Urinary bladder (tissue), 4 donors: ENCODE results near the gene CHRNG. TPM values are rescaled to one million over a fixed set of nuclear protein-coding genes. Genes with fewer than 3 reads are reported as not detected.
"Not testable (repeated sequence)": the region's sequence is repeated elsewhere in the genome, so short reads cannot be mapped to it uniquely, and the experiment has no call there.

Experiments used
- DNase-seq: peaks from one replicate; pipeline ENCODE4 v3.0.0-alpha.2; 2015; ENCODE audit errors: extremely low spot score
- H3K27ac ChIP-seq: one replicate; pipeline ENCODE4 v1.5.1; 2013; ENCODE audit warnings: low read depth, mild to moderate bottlenecking, moderate library complexity
- H3K36me3 ChIP-seq: one replicate; pipeline ENCODE4 v1.6.1; 2013; ENCODE audit warnings: mild to moderate bottlenecking, moderate library complexity; ENCODE audit not compliant: insufficient read depth
- H3K4me1 ChIP-seq: one replicate; pipeline ENCODE4 v1.6.1; 2013; ENCODE audit warnings: mild to moderate bottlenecking, moderate library complexity; ENCODE audit not compliant: insufficient read depth
- H3K4me3 ChIP-seq: one replicate; pipeline ENCODE4 v1.5.1; 2013; ENCODE audit warnings: low read depth, low read length
- WGBS: extraction: QIAGEN DNeasy Blood & Tissue Kit; methylation state at CpG from one replicate; pipeline ENCODE4 v1.1.7; 2013; 5-methylcytosine and 5-hydroxymethylcytosine counted together
- polyA plus RNA-seq: library from polyadenylated mRNA; stranded (reverse); fragments of 200-250 nt; gene quantifications from one replicate; pipeline ENCODE4 v1.2.3, GENCODE V29; 2013
- total RNA-seq: library from RNA; depleted of rRNA; stranded (reverse); fragments of >200 nt; gene quantifications from one replicate; pipeline ENCODE4 v1.2.3, GENCODE V29; 2014
- donor health status: healthy with polysubstance abuse.
- donor health status: healthy.

The CHRNG gene
- total and polyA plus RNA-seq, 2 donors: 3.5 TPM; not detected in 1

DNA sequence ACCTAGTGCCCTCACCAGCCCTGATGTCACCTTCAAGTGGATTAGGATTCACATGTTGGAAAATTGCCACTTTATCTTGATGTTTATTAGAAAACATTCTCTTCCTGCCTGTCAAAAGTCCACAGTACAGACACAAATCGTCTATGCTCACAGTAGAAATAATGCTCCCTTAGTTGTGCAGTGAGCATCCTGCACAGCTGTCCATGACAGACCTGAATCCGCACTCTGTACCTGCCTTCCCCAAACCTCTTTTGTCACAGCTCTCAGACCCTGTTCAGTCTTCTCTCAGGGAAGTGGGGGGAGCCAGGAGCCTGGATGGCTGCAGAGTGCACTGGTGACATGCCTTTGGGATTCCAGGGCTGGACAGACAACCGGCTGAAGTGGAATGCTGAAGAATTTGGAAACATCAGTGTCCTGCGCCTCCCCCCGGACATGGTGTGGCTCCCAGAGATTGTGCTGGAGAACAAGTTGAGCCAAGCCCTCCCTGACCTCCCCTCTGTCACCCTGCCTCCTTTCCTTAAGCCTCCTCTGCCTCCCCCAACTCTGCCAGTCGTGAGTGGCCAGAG is 11.5 kb upstream of the CHRNG start:
- H3K36me3 ChIP-seq: no peaks in the 10 kb centered on the region
- H3K4me1 ChIP-seq: no peaks in the 10 kb centered on the region
- no peak overlapping the region for H3K4me3 ChIP-seq
- WGBS: 74% methylated on average over 6 of the region's 6 CpGs
- DNase-seq: no peak
- no peak overlapping the region for H3K27ac ChIP-seq

GRCh38 chr2:232528746-232529460 is 10.6 kb upstream of the CHRNG start:
- WGBS: 79% methylated on average over 11 of the region's 11 CpGs
- Histone ChIP-seq H3K4me3 (no peak overlapping the region), H3K36me3 (no peaks in the 10 kb centered on the region), H3K4me1 (no peaks in the 10 kb centered on the region), H3K27ac (no peak overlapping the region)
- DNase-seq: no peak

DNA sequence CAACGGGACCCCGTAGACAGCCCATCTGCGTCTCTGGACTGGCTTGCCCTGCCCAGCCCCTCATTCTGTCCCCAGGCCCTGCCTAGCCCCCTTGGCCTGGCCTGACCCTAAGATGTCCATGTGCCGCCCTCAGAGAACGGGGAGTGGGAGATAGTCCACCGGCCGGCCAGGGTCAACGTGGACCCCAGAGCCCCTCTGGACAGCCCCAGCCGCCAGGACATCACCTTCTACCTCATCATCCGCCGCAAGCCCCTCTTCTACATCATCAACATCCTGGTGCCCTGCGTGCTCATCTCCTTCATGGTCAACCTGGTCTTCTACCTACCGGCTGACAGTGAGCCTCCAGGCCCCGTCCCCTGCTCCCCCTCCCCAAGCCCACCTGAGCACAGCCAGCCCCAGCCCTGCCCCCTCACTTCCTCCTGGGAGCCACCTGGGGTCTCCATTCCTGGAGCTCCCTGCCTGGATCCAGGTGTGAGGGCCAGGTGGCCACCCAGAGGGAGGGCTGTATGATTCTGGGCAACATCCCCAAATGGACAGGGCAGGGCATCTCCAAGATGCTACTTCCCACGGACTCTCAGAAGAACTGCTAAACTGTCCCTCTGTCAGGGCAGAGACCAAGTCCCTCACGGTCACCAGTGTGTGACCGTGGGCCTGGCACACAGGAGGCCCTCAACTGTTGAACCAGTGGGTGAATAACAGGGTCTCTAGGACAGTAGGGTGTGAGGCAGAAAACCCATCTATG is 9.5 kb upstream of the CHRNG start:
- H3K27ac ChIP-seq: no peak overlapping the region
- no peaks in the 10 kb centered on the region for H3K36me3 ChIP-seq
- H3K4me1 ChIP-seq: no peaks in the 10 kb centered on the region
- no peak overlapping the region for H3K4me3 ChIP-seq
- 88% methylated on average over 17 of the region's 17 CpGs for WGBS
- DNase-seq: no peak

- Histone ChIP-seq H3K36me3 (no peaks in the 10 kb centered on the region), H3K27ac (no peak overlapping the region), H3K4me3 (no peak overlapping the region), H3K4me1 (no peaks in the 10 kb centered on the region)
- 78% methylated on average over 9 of the region's 9 CpGs for WGBS
- no peak for DNase-seq
Measured at GRCh38 chr2:232530626-232531260, 8.7 kb upstream of the CHRNG start.

GRCh38 chr2:232532419-232532818 is 7.1 kb upstream of the CHRNG start:
- DNase-seq: no peak
- Histone ChIP-seq H3K27ac (no peak overlapping the region), H3K4me3 (no peak overlapping the region), H3K4me1 (no peaks in the 10 kb centered on the region), H3K36me3 (no peaks in the 10 kb centered on the region)
- 45% methylated on average over 9 of the region's 9 CpGs for WGBS

DNA sequence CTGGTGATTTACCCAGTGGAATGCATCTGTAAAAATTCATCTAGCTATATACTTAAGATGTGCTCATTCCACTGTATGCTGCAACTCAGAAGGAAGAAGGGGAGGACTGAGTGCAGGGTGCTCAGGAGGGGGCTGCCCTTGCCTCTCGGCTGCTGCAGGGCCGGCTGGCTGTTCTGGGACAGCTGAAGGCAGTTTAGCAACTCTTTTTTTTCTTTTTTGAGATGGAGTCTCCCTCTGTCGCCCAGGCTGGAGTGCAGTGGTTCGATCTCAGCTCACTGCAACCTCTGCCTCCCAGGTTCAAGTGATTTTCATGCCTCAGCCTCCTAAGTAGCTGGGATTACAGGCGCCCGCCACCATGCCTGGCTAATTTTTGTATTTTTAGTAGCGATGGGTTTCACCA is 6.7 kb upstream of the CHRNG start:
- not testable (repeated sequence) for H3K4me1 ChIP-seq, DNase-seq, H3K27ac ChIP-seq, H3K36me3 ChIP-seq, H3K4me3 ChIP-seq
- 78% methylated on average over 7 of the region's 7 CpGs for WGBS

DNA sequence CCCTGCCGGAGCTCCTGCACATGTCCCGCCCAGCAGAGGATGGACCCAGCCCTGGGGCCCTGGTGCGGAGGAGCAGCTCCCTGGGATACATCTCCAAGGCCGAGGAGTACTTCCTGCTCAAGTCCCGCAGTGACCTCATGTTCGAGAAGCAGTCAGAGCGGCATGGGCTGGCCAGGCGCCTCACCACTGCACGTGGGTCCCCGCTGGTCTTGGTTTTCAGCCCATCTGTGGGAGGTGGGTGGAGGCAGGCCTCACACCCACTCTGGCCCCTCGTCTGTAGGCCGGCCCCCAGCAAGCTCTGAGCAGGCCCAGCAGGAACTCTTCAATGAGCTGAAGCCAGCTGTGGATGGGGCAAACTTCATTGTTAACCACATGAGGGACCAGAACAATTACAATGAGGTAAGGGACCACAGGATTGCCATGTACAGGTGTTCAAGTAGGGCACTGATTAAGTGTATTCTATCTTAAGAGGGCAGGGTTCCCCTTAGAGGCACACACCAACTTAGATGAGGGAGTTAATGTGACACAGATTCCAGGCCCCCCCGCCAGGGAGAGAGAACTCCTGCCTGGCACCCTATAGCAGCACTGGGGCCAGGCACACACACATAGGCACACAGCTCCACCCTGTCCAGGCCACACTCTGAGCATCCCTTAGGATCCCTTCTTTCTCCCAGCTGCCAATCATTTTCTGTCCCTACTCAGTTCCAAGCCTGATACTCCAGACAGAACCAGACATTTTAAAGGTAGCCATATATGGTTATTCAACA is 5.4 kb upstream of the CHRNG start:
- WGBS: 71% methylated on average over 13 of the region's 13 CpGs
- H3K4me3 ChIP-seq: no peak overlapping the region
- no peak for DNase-seq
- no peaks in the 10 kb centered on the region for H3K36me3 ChIP-seq
- no peak overlapping the region for H3K27ac ChIP-seq
- H3K4me1 ChIP-seq: no peaks in the 10 kb centered on the region

DNA sequence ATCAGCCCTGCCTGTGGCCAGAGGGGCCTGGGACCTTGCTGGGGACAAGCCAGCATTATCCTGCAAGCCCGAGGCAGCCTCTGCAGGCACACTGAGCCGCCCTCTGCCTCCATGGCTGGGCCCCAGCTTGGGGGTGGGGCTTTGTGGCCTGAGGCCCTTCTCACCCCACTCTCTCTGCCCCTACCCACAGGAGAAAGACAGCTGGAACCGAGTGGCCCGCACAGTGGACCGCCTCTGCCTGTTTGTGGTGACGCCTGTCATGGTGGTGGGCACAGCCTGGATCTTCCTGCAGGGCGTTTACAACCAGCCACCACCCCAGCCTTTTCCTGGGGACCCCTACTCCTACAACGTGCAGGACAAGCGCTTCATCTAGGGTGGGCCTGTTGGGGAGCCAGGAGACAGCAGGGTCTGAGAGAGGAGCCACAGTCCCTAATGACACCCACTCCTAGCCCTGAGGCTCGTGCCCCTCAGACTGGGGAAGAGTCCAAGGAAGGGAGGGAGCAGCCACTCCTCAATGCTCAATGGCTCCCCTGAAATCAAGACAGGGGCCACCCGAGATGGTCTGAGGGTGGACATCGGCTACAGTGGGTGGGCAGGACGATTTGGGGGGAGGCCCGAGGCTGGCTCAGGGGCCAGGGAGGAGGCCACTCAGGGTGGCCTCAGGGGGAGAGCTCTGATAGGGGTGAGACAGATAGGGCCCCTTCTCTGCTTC is 4.4 kb upstream of the CHRNG start:
- Histone ChIP-seq H3K36me3 (no peaks in the 10 kb centered on the region), H3K4me3 (no peak overlapping the region), H3K27ac (no peak overlapping the region), H3K4me1 (no peaks in the 10 kb centered on the region)
- WGBS: 73% methylated on average over 14 of the region's 14 CpGs
- no peak for DNase-seq

- no peak for DNase-seq
- Histone ChIP-seq H3K4me3 (no peak overlapping the region), H3K36me3 (no peaks in the 10 kb centered on the region), H3K4me1 (no peaks in the 10 kb centered on the region), H3K27ac (no peak overlapping the region)
- WGBS: 90% methylated on average over 5 of the region's 5 CpGs
Measured at GRCh38 chr2:232535761-232536530, 3.5 kb upstream of the CHRNG start.

- DNase-seq: no peak
- 67% methylated on average over 5 of the region's 5 CpGs for whole genome bisulfite sequencing
- Histone ChIP-seq H3K4me1 (no peaks in the 10 kb centered on the region), H3K27ac (no peak overlapping the region), H3K36me3 (no peaks in the 10 kb centered on the region), H3K4me3 (no peak overlapping the region)
Measured at GRCh38 chr2:232537079-232537478, 2.4 kb upstream of the CHRNG start.

- WGBS: 87% methylated on average over 4 of the region's 4 CpGs
- no peak for DNase-seq
- Histone ChIP-seq H3K4me3 (no peak overlapping the region), H3K27ac (no peak overlapping the region), H3K4me1 (no peaks in the 10 kb centered on the region), H3K36me3 (no peaks in the 10 kb centered on the region)
Measured at GRCh38 chr2:232537499-232537898, 2.0 kb upstream of the CHRNG start.

DNA sequence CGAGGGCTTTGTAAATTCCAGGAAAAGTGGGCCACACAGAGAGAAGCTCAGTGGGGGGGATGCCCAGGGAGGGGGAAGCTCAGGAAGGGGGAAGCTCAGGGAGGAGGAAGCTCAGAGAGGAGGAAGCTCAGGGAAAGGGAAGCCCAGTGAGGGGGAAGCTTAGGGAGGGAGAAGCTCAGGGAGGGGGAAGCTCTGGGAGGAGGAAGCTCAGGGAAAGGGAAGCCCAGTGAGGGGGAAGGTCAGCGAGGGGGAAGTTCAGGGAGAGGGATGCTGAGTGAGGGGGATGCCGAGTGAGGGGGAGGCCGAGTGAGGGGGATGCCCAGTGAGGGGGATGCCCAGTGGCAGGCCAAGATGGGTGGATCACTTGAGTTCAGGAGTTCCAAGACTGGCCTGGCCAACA is 821 bp upstream of the CHRNG start:
- H3K4me1 ChIP-seq: no peaks in the 10 kb centered on the region
- 26% methylated on average over 4 of the region's 4 CpGs for WGBS
- no peak overlapping the region for H3K27ac ChIP-seq
- DNase-seq: no peak
- no peak overlapping the region for H3K4me3 ChIP-seq
- no peaks in the 10 kb centered on the region for H3K36me3 ChIP-seq
